Neural cell (in vitro differentiated cells): ENCODE measurements around the gene LRRC18.

Experiments
- EZH2 ChIP-seq: fragments of 200-600, 300-800 bp; shearing (Covaris generic), sonication (generic); IDR thresholded peaks from 2 replicates; pipeline ENCODE4 v1.6.1; 2014; ENCODE audit warnings: antibody characterized with exemption, low read length, borderline replicate concordance, mild to moderate bottlenecking; ENCODE audit not compliant: insufficient read depth, poor library complexity, severe bottlenecking
- MXI1 ChIP-seq: fragments of 450-650 bp; conservative IDR thresholded peaks from 2 replicates; pipeline ENCODE4 v1.6.1; 2014; ENCODE audit warnings: antibody characterized with exemption, mild to moderate bottlenecking; ENCODE audit not compliant: poor library complexity, severe bottlenecking
- SMC3 ChIP-seq: fragments of 450-650 bp; conservative IDR thresholded peaks from 2 replicates; pipeline ENCODE4 v1.6.1; 2014; ENCODE audit warnings: antibody characterized with exemption, mild to moderate bottlenecking, moderate library complexity; ENCODE audit not compliant: poor library complexity
- TF ChIP-seq, protein P1 (sequence below): fragments of 450-650 bp; IDR thresholded peaks from 2 replicates; pipeline ENCODE4 v1.5.1; 2014; ENCODE audit warnings: antibody characterized with exemption, mild to moderate bottlenecking, moderate library complexity; ENCODE audit not compliant: poor library complexity, severe bottlenecking

DNA sequence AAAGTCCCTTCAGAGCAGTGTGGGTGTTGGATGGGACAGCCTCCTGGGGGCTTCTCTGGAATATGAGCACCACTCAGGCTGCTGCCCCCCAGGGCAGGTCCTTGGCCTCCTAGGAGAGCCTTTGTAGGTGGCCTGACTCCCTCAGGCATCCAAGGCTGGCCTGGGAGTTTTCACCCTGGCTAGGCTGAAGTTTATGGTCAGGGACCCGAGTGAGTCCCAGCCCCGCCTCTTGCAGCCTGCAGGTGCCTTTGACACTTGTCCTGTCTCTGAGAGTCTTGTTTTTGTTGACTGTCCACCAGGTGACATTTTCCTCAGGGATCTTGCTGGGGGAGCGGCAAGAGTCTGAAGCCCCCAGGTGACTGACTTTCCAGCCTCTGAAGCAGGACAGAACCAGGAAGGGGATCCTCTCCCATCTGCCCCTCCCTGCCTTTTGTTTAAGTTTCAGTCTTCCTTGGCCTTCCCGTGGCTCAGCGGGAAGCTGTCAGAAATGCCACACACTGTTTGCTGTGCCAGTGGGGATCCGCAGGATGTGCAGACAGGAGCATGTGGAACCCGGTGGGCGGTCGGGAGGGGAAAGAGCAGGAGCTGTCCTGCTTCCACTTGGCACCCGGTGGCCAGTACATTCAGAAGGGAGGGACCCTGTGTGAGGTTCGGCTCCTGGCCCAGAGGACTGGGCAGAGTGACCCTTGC lies 59.5 kb downstream of the LRRC18 start:
- TF ChIP-seq, protein P1, sequence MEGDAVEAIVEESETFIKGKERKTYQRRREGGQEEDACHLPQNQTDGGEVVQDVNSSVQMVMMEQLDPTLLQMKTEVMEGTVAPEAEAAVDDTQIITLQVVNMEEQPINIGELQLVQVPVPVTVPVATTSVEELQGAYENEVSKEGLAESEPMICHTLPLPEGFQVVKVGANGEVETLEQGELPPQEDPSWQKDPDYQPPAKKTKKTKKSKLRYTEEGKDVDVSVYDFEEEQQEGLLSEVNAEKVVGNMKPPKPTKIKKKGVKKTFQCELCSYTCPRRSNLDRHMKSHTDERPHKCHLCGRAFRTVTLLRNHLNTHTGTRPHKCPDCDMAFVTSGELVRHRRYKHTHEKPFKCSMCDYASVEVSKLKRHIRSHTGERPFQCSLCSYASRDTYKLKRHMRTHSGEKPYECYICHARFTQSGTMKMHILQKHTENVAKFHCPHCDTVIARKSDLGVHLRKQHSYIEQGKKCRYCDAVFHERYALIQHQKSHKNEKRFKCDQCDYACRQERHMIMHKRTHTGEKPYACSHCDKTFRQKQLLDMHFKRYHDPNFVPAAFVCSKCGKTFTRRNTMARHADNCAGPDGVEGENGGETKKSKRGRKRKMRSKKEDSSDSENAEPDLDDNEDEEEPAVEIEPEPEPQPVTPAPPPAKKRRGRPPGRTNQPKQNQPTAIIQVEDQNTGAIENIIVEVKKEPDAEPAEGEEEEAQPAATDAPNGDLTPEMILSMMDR, result no peak
- TF ChIP-seq EZH2, result no peak
- TF ChIP-seq MXI1, result no peak
- no peak for TF ChIP-seq SMC3
